C4-2B (cell line): Measurements from ENCODE around the gene BIN1.

Experiments used
- H3K27ac ChIP-seq: fragments of 450-650 bp; 2 replicates; pipeline ENCODE4 v1.5.1; 2017
- ZFX ChIP-seq: fragments of 450-650 bp; IDR thresholded peaks from 2 replicates; pipeline ENCODE4 v1.6.1; 2017
- TF ChIP-seq, protein P1 (sequence below): fragments of 450-650 bp; conservative IDR thresholded peaks from 2 replicates; pipeline ENCODE4 v1.5.1; 2017; ENCODE audit warnings: mild to moderate bottlenecking

Gene BIN1

DNA sequence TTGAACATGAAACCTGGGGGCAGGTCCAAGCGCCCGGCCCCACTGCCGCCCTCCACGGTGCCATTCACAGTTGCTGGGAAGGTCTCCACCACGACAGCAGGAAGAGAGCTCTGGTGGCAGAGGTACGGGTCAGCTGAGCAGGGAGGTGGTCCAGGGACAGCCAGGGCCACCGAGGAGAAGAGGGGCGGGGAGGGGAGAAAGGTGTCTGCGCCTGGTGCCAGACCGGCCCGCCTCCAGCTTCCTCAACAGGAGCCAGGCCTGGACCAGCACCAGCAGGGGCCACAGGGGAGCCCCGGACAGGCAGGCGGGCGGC lies 56.2 kb downstream of the BIN1 start:
- no peak overlapping the region for H3K27ac ChIP-seq

DNA sequence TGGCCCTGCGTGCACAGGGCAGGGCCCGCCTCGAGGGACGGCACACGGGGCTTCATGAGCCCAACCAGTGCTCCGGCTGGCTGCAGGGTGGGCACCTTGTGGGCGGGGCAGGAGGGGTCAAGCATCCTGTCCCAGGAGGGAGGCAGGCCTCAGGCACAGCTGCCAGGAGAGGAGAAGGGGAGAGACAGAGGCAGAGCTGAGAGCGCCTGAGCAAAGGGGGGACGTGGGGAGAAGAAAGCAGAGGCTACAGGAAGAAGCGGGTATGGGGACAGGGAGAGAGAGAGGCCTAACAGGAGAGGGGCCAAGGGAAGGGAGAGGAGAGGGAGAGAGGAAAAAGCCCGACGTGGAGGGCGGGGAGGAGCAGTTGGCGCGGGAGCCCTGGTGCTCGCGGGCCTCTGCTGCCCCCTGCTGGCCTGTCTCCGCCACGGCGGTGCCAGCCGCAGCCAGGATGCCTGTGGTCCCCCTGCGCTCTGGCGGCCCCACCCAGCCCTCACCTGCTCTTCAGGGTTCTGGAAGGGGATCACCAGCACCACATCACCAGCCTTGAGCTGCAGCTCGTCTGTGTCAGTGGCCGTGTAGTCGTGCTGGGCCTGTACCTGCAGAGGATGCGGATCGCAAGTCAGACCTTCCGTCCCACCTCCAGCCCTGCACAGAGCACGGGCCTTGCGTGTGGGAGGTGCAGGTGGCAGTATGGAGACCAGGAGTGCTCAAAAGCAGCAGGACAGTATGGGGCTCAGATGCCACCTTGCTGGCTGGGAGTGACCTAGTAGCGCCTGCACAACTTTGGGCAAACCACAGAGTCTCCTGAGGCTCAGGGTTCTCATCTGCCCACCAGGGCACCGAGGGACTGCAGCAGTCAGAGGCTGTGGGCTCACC lies 56.8 kb downstream of the BIN1 start:
- TF ChIP-seq, protein P1, sequence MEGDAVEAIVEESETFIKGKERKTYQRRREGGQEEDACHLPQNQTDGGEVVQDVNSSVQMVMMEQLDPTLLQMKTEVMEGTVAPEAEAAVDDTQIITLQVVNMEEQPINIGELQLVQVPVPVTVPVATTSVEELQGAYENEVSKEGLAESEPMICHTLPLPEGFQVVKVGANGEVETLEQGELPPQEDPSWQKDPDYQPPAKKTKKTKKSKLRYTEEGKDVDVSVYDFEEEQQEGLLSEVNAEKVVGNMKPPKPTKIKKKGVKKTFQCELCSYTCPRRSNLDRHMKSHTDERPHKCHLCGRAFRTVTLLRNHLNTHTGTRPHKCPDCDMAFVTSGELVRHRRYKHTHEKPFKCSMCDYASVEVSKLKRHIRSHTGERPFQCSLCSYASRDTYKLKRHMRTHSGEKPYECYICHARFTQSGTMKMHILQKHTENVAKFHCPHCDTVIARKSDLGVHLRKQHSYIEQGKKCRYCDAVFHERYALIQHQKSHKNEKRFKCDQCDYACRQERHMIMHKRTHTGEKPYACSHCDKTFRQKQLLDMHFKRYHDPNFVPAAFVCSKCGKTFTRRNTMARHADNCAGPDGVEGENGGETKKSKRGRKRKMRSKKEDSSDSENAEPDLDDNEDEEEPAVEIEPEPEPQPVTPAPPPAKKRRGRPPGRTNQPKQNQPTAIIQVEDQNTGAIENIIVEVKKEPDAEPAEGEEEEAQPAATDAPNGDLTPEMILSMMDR, result peak; percentile 92
- no peak for TF ChIP-seq ZFX

More for the DNA sequence above, 56.2 kb downstream of the BIN1 start:
- TF ChIP-seq, protein P1, result no peak
- no peak for TF ChIP-seq ZFX

DNA sequence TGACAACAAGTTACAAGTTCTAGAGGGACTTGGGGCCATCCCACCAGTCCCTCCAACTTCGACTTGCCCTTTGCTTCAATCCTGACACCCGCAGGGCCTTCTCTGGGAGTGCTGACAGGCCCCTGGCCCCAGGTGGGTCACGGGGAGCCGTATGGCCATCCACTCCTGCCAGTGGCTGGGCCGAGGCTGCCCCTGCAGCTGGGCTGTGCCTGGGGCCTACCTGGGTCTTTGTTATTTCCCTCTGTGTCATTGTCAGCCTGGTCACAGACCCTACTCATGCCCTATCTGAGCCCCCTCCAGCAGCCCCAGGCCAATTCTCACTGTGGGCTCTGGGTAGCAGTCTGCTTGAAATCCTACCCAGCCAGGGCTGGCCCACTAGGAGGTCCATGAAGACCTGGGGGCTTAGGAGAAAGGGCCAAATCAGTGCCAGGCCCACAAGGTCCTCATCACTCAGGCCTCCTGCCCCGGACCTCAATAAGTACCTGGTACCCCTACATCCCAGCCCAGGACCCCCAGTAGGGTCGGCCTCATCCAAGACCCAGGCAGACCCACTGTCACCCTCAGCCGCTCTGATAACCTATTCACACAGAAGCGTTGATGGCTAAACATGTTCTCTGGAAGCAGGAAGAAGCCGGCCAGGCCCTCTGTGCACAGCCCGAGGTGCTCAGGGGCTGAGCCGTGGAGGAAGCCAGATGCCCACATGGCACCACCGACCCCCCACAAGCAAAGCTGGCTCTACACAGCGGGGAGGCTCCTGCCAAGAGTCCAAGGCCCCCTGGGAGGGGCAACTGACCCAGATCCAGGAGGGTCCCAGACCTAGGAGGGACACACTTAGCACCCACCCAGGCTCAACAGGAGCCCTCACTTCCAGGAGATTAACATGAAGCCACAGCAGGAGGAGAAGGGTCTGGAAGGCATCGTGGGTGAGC lies 57.7 kb downstream of the BIN1 start:
- TF ChIP-seq, protein P1, result no peak
- TF ChIP-seq ZFX, result no peak

More for the DNA sequence above, 56.8 kb downstream of the BIN1 start:
- no peak overlapping the region for H3K27ac ChIP-seq

DNA sequence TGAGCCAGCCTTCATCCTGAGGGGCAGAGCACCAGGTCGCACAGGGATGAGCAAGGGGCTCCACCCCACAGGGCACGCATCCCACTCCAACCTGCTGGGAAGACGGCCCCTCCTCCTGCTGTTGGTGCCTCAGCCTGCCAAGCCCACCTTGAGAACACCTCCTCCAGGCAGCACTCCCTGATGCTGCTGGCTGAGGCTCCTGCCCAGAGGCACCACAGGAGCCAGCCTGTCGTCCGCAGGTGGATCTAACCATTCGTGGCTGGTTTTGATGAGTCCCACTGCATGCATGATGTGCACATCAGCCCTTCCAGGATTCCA lies 58.4 kb downstream of the BIN1 start:
- no peak for TF ChIP-seq ZFX
- TF ChIP-seq, protein P1, result no peak
- no peak overlapping the region for H3K27ac ChIP-seq

More for the DNA sequence above, 57.7 kb downstream of the BIN1 start:
- H3K27ac ChIP-seq, result no peak overlapping the region

DNA sequence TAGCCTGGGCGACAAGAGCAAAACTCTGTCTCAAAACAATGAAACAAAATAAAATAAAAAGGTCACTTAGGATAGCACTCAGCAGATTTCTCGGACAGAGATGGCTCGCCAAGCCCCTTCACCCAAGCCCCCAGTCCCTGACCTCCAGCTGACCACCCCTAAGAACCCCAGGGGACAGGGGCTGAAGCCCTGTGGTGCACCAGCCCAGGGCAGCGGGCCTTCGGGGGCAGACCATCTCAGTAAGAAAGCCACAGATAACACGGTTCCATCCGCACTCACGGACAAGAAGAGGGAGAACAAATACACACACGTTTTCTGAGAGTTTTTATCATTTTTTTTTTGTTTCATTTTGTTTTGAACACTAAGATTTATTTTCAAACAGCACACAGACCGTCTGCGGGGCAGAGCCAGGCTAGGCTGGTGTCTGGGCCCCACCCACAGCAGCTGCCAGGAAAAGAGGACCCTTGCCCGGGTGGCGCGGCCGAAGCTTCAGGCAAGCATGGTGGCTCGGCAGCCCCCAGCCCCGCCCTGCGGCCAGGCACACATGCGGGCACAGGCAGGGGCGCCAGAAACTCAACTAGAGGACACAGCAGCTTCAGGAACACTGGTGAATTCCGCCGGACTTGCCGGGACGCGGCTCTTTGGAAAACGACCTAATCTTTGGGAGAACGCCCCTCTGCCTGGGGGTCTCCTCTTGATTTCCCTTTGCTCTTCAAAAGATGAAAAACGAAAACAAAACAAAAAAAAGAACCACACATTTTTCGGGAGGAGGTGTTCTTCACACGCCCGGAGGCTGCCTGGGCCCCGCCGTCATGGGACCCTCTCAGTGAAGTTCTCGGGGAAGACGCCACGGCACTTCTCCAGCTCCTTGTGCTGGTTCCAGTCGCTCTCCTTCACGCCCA lies 59.0 kb downstream of the BIN1 start:
- TF ChIP-seq ZFX, result no peak
- TF ChIP-seq, protein P1, result no peak
- H3K27ac ChIP-seq, result no peak overlapping the region

DNA sequence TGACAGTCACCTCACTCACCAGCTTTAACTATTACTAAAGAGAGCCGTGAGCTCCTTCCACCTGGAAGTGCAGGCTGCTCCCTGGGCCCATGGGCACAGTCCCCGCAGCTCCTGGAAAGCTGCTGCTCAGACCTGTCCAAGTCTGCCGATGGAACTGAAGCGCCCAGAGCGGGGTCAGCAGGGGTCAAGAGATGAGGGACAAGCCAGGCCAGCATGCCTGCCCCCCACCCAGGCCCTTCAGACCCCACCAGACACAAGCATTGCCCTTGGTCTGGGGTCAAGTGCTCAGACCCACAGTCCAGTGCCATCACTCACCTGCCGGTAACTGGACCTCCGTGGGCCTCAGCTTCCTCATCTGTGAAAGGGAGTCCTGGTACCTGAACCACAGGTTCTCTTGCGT lies 59.9 kb downstream of the BIN1 start:
- no peak overlapping the region for H3K27ac ChIP-seq
- TF ChIP-seq, protein P1, result no peak
- TF ChIP-seq ZFX, result no peak
